GM12874 (cell line): ENCODE data around the gene NKD2.

ENCODE experiments used
- CTCF ChIP-seq: IDR thresholded peaks from 2 replicates; pipeline ENCODE4 v1.5.1; 2011; ENCODE audit warnings: low read depth, mild to moderate bottlenecking, control low read depth, low read length, moderate library complexity; ENCODE audit not compliant: insufficient read depth

Gene NKD2

GRCh38 chr5:1074816-1075554, 66.4 kb downstream of the NKD2 start:
- TF ChIP-seq CTCF: no peak

- no peak for TF ChIP-seq CTCF
Observed at GRCh38 chr5:1075555-1075881, 66.9 kb downstream of the NKD2 start.

DNA sequence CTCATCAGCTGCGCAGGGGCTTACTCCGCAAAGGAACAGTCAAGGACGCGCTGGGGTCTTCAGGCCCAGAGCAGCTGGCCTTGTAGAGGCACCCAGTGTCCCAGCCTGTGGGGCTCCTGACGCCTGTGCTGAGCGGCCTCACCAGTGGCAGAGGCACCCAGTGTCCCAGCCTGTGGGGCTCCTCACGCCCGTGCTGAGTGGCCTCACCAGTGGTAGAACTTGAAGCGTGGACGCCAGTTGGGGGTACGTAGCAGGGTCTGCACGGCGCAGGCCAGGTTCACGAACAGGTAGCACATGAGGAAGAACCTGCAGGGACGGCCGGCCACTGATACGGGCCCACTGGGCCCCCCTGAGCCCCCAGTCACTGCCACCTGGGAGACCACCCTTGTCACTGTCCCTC, 67.3 kb downstream of the NKD2 start:
- TF ChIP-seq CTCF: no peak

DNA sequence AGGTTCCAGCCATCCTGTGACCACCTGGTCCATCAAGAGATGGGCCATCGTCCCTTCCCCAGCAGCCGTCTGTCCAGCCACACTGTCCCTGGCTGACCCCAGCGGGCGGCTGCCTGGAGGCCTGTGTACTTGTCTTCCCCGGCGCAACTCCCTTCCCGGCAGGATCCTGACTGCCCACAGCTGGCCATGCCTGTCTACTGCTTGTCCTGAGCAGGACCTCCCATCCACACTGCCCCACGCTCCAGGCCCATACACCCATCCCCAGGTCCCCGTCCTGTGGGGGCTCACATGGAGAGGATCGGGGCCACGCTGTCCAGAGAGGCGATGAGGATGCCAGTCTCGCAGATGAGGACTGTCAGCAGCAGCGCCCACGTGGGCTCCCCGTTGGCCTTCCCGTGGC, 67.8 kb downstream of the NKD2 start:
- no peak for TF ChIP-seq CTCF

GRCh38 chr5:1077026-1077425, 68.4 kb downstream of the NKD2 start:
- no peak for TF ChIP-seq CTCF

- TF ChIP-seq CTCF: no peak
Observed at GRCh38 chr5:1077491-1078020, 69.0 kb downstream of the NKD2 start.

GRCh38 chr5:1078206-1078605, 69.6 kb downstream of the NKD2 start:
- TF ChIP-seq CTCF: no peak
